NCI-H2196 (cell line): ENCODE results near the gene IQGAP3.
A peak's percentile ranks its signal among the peaks of the same experiment; 100 is the strongest.
"Not testable (repeated sequence)": the region's sequence is repeated elsewhere in the genome, so short reads cannot be mapped to it uniquely, and the experiment has no call there.

Source experiments
- DNase-seq: peaks from one replicate; lab custom pipeline; 2025; ENCODE audit not compliant: unreplicated experiment; lab: John Stamatoyannopoulos, UW

IQGAP3 gene, protein sequence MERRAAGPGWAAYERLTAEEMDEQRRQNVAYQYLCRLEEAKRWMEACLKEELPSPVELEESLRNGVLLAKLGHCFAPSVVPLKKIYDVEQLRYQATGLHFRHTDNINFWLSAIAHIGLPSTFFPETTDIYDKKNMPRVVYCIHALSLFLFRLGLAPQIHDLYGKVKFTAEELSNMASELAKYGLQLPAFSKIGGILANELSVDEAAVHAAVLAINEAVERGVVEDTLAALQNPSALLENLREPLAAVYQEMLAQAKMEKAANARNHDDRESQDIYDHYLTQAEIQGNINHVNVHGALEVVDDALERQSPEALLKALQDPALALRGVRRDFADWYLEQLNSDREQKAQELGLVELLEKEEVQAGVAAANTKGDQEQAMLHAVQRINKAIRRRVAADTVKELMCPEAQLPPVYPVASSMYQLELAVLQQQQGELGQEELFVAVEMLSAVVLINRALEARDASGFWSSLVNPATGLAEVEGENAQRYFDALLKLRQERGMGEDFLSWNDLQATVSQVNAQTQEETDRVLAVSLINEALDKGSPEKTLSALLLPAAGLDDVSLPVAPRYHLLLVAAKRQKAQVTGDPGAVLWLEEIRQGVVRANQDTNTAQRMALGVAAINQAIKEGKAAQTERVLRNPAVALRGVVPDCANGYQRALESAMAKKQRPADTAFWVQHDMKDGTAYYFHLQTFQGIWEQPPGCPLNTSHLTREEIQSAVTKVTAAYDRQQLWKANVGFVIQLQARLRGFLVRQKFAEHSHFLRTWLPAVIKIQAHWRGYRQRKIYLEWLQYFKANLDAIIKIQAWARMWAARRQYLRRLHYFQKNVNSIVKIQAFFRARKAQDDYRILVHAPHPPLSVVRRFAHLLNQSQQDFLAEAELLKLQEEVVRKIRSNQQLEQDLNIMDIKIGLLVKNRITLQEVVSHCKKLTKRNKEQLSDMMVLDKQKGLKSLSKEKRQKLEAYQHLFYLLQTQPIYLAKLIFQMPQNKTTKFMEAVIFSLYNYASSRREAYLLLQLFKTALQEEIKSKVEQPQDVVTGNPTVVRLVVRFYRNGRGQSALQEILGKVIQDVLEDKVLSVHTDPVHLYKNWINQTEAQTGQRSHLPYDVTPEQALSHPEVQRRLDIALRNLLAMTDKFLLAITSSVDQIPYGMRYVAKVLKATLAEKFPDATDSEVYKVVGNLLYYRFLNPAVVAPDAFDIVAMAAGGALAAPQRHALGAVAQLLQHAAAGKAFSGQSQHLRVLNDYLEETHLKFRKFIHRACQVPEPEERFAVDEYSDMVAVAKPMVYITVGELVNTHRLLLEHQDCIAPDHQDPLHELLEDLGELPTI (N-terminal part only)

DNA sequence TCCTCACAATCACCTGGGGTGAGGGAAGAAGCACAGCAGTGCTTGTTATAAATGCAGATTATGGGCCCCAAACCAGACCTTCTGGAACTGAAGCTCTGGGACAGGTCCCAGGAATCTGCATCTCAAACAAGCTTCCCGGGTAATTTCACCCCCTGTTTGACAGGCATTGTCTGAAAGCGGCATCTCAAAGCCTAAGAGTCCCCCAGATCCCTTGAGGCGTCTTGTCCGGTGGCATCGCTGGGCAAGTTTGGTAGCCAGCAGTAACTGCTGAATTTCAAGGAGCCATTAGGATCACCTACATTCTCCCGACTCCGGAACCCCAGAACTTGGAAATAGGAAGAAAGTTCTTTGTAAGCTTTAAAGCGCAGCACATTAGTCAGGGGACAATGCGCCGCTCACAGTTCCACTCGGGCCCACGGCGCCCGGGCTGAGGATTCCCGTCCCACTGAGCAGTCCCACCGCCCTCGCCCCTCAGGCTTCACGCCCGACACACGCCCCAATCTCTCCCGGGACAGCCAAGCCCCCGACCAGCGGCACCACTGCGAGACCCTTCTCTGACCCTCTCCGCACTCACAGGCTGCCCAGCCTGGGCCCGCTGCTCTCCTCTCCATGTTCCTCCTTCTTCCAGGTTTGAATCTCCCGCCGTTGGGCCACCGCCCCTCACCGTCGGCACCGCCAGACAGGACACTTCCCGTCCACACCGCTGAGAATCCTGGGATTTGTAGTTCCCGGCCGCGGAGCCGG is at the start of gene IQGAP3:
Gene IQGAP3, minus strand, starts transcription at position 647 of the 744 bp plus-strand sequence. Its CDS starts 36 bp downstream, at position 611.
- DNase-seq, result peak; percentile 91

DNA sequence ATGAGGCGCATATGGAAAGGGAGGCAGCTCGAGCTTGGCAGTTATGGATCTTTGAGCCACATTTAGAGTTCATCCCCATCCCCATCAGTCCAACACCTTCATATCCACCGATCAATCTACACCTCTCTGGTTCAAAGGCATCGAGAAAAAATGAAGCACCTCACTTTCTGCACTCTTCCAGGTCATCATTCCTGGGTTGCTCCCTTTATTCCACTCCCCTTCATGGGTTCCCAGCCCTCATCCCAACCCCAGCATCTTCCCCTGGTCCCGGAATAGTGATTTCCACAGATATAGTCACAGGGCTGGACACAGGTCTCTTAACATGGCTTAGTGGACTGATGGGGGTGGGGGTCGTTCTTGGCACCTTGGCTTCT is 47.2 kb upstream of the IQGAP3 start:
- no peak for DNase-seq

DNA sequence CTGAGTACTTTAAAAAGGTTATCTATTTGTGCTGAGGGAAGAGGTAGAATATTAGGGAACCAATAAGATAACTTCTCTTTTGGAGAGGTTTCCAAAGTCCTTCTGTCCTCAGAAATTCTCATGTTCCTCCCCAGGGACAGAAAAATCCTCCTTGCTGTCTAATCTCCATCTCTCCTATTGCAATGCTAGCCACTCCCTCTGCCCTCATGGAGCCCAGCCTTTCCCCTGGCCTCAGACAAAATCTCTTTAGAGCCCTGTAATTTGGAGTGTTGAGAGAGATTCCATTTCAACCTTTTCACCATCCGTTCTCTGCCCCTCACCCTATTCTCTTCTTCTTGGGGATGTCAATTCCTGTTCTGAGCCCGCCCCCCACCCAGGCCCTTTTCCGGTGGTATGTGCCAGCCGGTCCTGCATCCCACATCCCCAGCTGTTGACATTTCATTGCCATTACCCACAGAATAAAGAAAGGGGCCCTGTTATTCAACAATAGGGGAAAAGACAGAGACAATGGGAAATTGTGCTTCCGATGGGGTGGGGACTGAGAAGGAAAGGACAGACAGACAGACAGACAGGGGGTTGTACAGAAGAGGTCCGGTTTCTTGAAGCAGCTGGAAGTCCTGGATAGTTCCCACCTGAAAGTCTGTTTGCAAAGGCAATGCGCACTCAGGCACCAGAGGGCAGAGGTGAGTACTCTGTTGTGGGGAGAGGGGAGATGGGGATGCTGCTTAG is 46.7 kb upstream of the IQGAP3 start, which contains the start of gene HAPLN2:
Gene HAPLN2, plus strand, starts transcription at position 563 of the 729 bp plus-strand sequence. CDS start 4,076 bp downstream, outside the sequence.
- DNase-seq, result peak; percentile 42

DNA sequence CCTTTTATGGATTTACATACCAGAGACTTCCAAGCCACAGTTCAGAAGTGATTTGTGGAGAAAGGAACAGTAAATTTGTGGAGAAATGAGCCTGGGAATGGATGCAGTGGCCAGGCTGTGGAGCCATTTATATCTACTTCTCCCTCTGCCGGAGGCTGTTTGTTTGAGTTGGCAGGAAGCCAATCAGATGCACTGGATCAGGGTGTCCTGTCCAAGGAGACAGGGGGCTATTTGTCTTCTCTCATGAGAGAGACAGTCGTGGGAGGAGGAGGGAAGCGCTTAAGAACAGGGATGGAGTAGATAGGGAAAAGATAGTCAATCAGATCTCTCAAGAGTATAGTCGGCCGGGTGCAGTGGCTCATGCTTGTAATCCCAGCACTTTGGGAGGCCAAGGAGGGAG is 44.1 kb upstream of the IQGAP3 start:
- DNase-seq, result peak; percentile 64

DNA sequence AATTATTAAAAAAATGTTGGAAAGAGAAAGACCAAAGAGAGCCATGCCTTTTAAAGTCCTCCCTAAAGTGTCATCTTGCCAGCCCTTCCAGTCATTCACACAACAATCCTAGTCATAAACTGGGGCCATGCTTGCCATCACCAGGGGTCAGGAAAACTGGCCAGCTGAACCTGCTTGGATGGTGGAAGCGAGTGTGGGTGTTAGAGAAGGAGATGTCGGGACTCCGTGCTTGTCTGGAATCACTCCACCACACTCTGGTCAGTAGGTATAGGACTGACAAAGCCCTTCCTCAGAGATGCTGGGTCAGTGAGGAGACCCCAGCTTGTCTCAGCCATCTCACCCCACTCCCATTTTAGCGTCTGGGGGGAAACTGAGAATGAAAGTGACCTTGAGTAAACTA is 43.6 kb upstream of the IQGAP3 start:
- no peak for DNase-seq

DNA sequence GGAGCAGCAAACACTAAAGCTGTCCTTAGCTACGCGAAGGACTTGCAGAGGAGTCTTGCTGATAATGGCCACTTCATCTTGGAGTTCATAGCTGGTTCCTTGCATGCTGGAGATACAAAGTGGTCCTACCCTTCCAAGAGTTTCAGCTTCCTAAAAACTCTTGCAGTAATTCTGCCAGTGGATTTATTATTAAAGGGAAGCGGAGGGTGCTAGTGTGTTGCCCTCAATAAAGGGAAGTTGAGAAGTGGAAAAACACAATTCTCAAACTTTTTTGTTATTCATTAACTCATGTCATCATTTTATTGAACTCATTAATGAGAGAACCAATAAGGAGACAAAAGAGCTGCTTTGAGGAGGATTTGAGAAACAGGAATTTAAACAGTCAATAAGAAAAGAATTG is 40.3 kb upstream of the IQGAP3 start:
- no peak for DNase-seq

DNA sequence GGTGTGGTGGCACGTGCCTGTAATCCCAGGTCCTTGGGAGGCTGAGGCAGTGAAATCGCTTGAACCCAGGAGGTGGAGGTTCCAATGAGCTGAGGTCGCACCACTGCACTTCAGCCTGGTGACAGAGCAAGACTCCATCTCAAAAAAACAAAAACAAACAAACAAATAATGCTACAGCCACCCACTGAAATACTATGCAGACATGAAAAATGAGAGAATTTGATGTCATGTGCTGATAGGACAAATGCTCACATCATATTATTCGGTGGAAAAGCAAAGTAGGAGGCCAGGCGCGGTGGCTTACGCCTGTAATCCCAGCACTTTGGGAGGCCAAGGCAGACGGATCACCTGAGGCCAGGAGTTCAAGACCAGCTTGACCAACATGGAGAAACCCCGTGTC is 37.7 kb upstream of the IQGAP3 start:
- not testable (repeated sequence) for DNase-seq

DNA sequence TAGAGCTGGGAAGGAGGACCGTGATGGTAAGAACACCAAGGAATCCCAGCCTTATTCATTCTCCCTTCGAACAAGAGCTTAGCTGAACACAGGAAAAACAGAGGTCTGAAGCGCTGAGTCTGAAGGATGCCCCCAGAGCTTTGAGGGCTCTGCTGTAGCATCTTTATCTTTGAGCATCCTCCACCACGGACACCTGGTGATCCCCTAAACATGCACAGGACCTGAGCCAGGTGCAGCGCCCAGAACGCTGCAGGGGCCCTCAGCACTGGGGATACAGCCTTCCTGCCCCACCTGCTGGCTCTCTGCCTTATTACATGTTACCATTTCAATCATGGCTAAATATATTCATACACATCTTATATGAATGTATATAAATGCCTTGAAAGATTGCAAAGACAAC is 36.6 kb upstream of the IQGAP3 start:
- DNase-seq, result peak; percentile 67

DNA sequence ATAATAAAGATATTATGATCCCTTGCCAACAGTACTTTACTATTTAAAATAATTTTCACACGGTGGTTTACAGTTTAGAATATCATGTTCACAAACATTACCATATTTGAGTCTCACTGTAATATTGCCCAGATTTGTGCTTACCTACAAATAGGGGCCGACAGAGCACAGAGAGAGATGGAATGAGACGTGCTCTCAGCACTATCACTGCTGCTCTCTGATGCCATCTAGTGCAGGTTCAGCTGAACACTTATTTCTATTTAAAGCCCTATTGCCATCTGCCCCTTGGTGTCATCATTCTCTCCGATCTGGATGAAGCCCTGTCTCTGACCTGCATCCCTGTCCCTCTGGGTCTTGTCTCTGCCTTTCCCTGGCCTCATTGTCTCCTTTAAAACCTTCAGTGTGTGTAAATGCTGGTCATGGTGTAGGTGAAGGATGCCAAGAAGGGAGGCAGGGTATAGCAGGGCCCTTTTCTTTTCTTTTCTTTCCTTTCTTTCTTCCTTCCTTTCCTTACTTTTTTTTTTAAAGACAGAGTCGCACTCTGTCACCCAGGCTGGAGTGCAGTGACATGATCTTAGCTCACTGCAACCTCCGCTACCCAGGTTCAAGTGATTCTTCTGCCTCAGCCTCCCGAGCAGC is 35.8 kb upstream of the IQGAP3 start:
- peak; percentile 76 for DNase-seq

DNA sequence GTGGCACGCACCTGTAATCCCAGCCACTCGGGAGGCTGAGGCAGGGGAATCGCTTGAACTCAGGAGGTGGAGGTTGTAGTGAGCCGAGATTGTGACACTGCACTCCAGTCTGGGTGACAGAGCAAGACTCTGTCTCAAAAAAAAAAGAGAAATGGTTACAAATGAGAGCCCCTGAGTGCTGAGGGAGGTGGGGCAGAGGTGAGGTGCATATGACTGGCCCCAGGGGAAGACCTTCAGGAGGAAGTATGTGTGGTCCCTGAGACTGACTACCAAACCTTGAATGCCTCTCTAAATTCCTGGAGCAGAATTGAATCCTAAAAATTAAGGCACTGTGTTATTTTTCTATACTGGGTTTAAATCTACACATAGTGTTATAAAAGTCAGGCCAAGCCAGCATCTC is 35.0 kb upstream of the IQGAP3 start:
- DNase-seq, result not testable (repeated sequence)

DNA sequence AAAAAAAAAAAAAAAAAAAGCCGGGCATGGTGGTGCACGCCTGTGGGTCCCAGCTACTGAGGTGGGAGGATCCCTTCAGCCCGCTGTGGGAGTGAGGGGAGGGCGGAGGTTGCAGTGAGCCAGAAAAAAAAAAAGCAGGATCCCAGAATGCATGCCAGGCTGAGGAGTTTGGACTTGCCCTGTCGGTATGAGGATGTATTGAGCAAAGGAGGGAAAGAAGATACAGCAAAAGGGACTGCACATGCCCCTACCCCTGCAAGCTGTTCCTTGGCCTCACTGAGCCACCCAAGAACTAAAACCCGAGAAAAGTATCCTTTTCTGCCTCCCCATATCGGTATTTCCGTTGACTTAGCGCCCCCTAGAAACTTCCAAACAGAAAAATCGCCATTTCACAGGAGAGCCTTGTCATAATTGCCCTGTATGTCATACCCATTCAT is 30.2 kb upstream of the IQGAP3 start:
- no peak for DNase-seq

DNA sequence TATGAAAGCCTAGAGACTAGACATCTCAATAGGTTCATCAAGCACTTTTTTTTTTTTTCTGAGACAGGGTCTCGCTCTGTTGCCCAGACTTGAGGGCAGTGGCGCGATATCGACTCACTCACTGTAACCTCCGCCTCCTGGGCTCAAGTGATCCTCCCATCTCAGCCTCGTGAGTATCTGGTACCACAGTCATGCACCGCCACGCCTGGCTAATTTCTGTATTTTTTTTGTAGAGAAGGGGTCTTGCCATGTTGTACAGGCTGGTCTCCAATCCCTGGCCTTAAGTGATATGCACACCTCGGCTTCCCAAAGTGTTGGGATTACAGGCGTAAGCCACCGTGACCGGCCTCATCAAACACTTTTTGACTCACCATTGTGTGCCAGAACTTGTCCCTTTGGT is 29.5 kb upstream of the IQGAP3 start:
- no peak for DNase-seq

DNA sequence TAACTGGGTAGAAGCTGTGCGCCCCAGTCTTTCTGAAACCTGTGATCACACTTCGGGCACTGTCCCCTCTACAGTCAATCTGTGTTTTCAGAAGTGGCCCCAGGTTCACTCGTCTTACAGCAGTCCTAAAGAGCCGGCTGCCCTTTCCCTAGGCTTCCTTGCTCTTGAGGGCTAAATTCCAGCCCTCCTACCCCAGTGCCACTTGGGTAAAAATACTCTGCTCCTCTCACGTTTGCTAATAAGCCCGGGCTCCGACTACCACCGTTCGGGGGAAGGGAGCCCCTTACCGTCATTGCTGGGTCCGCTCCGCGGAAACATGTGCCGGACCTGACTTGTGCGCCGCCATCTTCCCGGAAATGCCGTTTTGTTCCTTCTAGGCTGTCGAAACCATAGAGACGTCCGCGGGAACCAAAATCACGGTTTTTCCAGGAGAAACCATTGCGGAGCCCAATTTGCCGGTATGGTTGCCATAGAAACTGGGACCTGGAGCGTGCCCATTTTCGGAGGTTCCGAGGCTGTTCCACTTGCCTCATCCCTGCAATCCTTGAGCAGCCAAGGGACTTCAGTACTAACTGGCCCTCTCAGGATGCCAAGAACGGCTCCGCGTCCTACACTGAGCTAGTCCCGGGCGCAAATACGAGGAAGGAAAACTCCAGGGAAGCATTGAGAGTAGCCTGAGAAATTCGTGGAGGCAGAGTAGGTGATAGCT is 28.9 kb upstream of the IQGAP3 start, which contains the start of gene GPATCH4:
Gene GPATCH4, minus strand, starts transcription at position 358 of the 709 bp plus-strand sequence.
- peak; percentile 85 for DNase-seq

DNA sequence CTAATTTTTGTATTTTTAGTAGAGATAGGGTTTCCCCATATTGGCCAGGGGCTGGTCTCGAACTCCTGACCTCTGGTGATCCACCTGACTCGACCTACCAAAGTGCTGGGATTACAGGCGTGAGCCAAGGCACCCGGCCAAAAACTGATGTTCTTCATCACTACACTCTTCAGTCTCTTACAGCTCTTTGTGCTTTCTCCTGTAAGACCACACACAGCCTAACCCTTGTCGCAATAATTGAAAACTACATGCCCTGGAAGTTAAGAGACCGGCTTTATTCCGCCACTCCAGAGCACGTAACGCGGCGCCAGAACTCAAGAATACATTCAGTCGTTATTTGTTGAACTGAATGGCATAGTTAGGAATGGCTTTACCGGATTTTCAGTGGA is 28.4 kb upstream of the IQGAP3 start:
- no peak for DNase-seq

DNA sequence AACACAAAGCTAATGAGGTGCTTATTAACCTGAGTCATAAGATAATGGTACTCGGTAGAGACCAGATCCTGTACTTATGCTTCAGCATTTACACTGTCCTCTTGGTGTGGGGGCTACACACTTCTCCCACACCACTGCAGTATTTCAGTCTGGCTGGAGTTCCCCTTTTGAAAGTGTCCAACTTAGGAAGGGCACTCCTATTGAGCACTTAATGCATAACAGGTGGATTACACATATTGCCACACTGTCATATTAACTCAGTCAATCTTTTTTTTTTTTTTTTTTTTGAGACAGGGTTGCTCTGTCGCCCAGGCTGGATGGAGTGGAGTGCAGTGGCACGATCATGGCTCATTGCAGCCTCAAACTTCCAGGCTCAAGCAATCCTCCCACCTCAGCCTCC is 27.4 kb upstream of the IQGAP3 start:
- no peak for DNase-seq

DNA sequence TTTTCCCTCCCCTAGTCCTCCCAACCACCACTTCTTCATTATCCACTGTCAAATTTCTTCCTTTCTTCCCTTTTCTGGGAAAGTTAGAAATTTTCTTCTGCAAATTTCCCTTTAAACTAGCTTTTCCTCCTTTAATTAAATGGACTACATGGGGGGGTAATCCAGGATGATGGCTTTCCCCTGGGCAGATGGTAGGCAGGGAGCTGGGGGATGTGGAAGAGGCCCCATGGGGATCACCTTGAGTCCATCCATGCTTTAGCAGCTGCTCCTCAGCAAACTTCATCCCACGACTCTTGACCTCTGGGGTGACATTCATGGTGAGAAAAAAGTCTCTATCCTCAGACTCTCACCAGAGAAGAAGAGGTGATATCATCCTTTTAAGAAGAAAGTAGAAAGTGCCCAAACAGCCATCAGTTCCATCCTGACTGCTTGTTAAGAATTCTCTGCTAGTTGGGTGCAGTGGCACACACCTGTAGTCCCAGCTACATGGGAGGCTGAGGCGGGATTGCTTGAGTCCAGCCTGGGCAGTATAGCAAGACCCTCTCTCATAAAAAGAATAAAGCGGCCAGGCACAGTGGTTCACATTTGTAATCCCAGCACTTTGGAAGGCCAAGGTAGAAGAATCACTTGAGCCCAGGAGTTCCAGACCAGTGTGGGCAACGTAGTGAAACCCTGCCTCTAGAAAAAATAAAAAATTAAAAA is 26.5 kb upstream of the IQGAP3 start:
- DNase-seq, result no peak

DNA sequence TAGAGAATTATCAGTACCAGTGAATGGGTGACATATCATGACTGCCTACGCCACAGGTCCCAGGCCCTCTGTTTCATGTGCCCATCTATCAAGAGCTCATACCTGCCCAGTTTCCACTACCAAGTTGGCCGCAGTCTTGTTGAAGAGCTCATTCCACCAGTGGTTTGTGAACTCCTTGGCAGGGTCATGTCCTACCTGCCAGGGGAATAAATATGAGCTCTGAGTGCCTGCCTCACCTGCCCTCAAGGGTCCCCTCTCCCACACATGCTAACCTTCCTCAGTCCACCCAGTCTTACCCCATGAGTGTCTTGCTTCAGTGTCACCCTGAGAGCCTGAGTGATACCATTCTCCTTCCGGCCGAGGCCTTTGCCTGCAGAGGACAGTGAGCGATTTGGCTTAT is 25.8 kb upstream of the IQGAP3 start:
- no peak for DNase-seq

DNA sequence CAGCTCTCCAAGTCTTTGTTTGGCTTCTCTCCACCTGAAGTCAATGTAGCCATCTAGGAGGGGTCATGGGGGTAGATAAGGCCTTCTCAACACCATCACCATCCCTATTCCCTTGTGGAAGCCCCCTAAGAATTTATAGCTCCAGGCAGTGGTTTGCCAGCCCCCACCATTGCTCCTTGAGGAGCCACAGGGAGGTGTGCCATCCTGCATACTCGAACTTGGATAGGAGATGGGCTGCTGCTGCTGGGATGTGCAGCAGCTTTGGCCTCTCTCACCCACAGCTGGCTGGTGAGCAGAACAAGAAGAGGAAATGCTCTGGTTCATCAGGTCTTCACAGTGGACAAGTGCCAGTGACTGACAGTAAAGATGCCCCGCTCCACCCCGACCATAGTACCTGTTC is 24.1 kb upstream of the IQGAP3 start:
- DNase-seq, result no peak
